PC-9 (cell line): ENCODE results near the gene KRTAP9-9. TPM values are rescaled to one million over a fixed set of nuclear protein-coding genes. Genes with fewer than 3 reads are reported as not detected.

Source experiments
- BruUV-seq: library from RNA; stranded (reverse); fragments of 400-500 nt; replicated peaks from 2 replicates; lab custom pipeline; 2021; lab: Mats Ljungman, UMichigan
- CTCF ChIA-PET: fragments of 300-600 bp; sonication (Branson Sonifier 250); formaldehyde crosslinking; loops from one replicate; lab custom pipeline; 2022; ENCODE audit warnings: antibody characterized with exemption; lab: Charles Lee
- POLR2A ChIA-PET: fragments of 300-600 bp; sonication (Branson Sonifier 250); formaldehyde crosslinking; loops from one replicate; lab custom pipeline; 2022; ENCODE audit warnings: antibody characterized with exemption; ENCODE audit not compliant: unreplicated experiment; lab: Charles Lee
- DNase-seq, 2 experiments: peaks; one replicate each; pipeline versions ENCODE4 v3.0.0 to v3.0.0-alpha.2; 2015 to 2022; ENCODE audit warnings: mixed read lengths in 1 of 2
- H2AFZ ChIP-seq: fragments of 200-600 bp; sonication (generic); 2 replicates; pipeline ENCODE4 v1.8.1; 2017; ENCODE audit warnings: antibody characterized with exemption
- H3F3A ChIP-seq: fragments of 200-600 bp; sonication (generic); 2 replicates; pipeline ENCODE4 v1.8.1; 2017; ENCODE audit warnings: antibody characterized with exemption, mild to moderate bottlenecking, low read depth; ENCODE audit not compliant: insufficient read depth
- H3K27ac ChIP-seq: fragments of 200-600 bp; sonication (generic); 2 replicates; pipeline ENCODE4 v1.6.1; 2016; ENCODE audit warnings: mixed run types
- H3K27me3 ChIP-seq: fragments of 200-600 bp; sonication (generic); 2 replicates; pipeline ENCODE4 v1.6.1; 2016; ENCODE audit warnings: low read depth, mixed run types; ENCODE audit not compliant: insufficient read depth
- H3K36me3 ChIP-seq: fragments of 200-600 bp; sonication (generic); 2 replicates; pipeline ENCODE4 v1.6.1; 2016; ENCODE audit warnings: low read depth, mixed run types
- H3K4me1 ChIP-seq: fragments of 200-600 bp; sonication (generic); replicated peaks from 2 replicates; pipeline ENCODE4 v1.6.1; 2016; ENCODE audit warnings: mixed run types; ENCODE audit not compliant: insufficient read depth
- H3K4me2 ChIP-seq: fragments of 200-600 bp; sonication (generic); 2 replicates; pipeline ENCODE4 v1.6.1; 2017; ENCODE audit warnings: mixed run types
- H3K4me3 ChIP-seq: fragments of 200-600 bp; sonication (generic); 2 replicates; pipeline ENCODE4 v1.6.1; 2016; ENCODE audit warnings: mixed run types
- H3K79me2 ChIP-seq: fragments of 200-600 bp; sonication (generic); 2 replicates; pipeline ENCODE4 v1.6.1; 2017; ENCODE audit warnings: low read depth, mixed run types
- H3K9me2 ChIP-seq: fragments of 200-600 bp; sonication (generic); 2 replicates; pipeline ENCODE4 v1.8.1; 2017; ENCODE audit warnings: mild to moderate bottlenecking; ENCODE audit not compliant: insufficient read depth
- H3K9me3 ChIP-seq: fragments of 200-600 bp; sonication (generic); 2 replicates; pipeline ENCODE4 v1.8.1; 2016; ENCODE audit warnings: low read depth; ENCODE audit not compliant: insufficient read depth
- H4K20me1 ChIP-seq: fragments of 200-600 bp; sonication (generic); 2 replicates; pipeline ENCODE4 v1.8.1; 2017; ENCODE audit not compliant: insufficient read depth
- EZH2 ChIP-seq: fragments of 200-600 bp; sonication (generic); IDR thresholded peaks from 2 replicates; pipeline ENCODE4 v1.8.0; 2017; ENCODE audit warnings: antibody characterized with exemption, low read depth
- intact Hi-C: fragments of 100-400 bp; cut with micrococcal nuclease; formaldehyde crosslinking; loops from one replicate; pipeline ENCODE4 v1.10.0; 2022; ENCODE audit not compliant: unreplicated experiment
- total RNA-seq: library from RNA; stranded (reverse); gene quantifications from 2 replicates; pipeline ENCODE4 v1.2.3, GENCODE V29; 2021
- TF ChIP-seq, protein P1 (sequence below): fragments of 200-600 bp; sonication (generic); conservative IDR thresholded peaks from 2 replicates; pipeline ENCODE4 v1.6.1; 2017; ENCODE audit warnings: mixed run types, antibody characterized with exemption, mild to moderate bottlenecking, moderate library complexity

Gene KRTAP9-9
- total RNA-seq, 1 experiment from 2014 or later, result not detected

DNA sequence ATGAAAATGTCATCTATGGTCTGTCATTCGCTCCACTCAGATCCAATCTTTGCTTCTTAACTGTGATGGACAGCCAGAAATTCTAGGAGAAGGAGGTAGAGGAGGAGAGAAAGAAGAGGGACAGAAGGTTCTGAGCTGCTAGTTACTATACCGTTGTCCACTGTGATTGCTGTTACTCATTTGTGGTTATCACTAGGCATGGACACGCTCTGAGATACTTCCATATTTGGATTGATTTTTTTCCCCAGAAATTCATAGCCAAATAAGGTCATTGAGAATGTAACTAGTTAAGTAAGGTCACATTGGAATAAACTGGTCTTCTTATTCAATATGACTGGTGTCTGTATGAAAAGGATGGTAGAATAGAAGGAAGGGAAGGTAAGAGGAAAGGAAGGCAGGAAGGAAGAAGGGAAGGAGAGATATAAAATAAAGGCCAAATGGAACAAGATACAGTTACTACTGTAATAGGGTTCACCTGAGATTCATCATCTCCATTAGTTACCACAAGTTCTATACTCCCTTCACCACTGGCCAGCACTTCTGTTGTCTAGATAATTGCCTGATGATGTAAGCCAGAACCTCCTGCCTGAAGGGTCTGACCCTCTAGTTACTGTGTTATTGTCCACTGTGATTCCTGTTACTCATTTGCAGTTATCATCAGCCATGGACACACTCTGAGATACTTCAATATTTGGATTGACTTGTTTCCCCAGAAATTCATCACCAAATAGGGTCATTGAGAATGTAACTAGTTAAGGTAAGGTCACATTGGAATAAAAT lies 23.2 kb downstream of the KRTAP9-9 start:
- BruUV-seq, result no TSS peak
- CTCF ChIA-PET, result no interaction called here
- 0 out of 2 replicates have a peak, but pooled peaks cover 2% of the 10 kb centered on the region for H3K9me3 ChIP-seq

DNA sequence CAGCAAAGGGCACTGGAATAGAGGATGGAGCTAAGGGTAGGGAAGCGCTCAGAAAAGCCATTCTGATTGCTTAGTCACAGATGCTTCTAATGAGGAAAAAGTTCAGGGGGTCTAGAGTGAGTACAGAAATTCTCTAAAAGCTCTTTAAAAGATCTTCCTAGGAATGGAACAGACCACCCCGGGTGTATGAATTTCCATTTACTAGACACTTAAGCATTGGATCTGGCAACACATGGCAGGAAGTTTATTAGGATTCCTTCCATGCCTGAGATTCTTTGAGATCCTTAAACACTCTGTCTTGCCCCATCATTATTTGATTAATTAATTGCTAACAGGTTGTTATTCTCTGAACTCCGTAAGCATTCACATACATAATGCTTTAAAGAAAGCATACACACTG lies 28.9 kb downstream of the KRTAP9-9 start:
- no peak for TF ChIP-seq EZH2
- TF ChIP-seq, protein P1, sequence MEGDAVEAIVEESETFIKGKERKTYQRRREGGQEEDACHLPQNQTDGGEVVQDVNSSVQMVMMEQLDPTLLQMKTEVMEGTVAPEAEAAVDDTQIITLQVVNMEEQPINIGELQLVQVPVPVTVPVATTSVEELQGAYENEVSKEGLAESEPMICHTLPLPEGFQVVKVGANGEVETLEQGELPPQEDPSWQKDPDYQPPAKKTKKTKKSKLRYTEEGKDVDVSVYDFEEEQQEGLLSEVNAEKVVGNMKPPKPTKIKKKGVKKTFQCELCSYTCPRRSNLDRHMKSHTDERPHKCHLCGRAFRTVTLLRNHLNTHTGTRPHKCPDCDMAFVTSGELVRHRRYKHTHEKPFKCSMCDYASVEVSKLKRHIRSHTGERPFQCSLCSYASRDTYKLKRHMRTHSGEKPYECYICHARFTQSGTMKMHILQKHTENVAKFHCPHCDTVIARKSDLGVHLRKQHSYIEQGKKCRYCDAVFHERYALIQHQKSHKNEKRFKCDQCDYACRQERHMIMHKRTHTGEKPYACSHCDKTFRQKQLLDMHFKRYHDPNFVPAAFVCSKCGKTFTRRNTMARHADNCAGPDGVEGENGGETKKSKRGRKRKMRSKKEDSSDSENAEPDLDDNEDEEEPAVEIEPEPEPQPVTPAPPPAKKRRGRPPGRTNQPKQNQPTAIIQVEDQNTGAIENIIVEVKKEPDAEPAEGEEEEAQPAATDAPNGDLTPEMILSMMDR, result no peak
- H3K36me3 ChIP-seq, result no peaks in the 10 kb centered on the region
- BruUV-seq, result no TSS peak
- H4K20me1 ChIP-seq, result no peaks in the 10 kb centered on the region
- H3K9me3 ChIP-seq, result 0 out of 2 replicates have a peak, but pooled peaks cover 7% of the 10 kb centered on the region
- POLR2A ChIA-PET, result no interaction called here
- H2AFZ ChIP-seq, result no peak overlapping the region; the same call in 1 of the 2 replicates
- no peak overlapping the region for H3K4me3 ChIP-seq
- H3K79me2 ChIP-seq, result no peaks in the 10 kb centered on the region
- intact Hi-C loops, result no loop called here
- no peak overlapping the region for H3K27ac ChIP-seq
- no peak for DNase-seq
- H3K9me2 ChIP-seq, result no peaks in the 10 kb centered on the region
- H3K27me3 ChIP-seq, result no peaks in the 10 kb centered on the region
- CTCF ChIA-PET, result no interaction called here
- no peak overlapping the region for H3K4me2 ChIP-seq
- H3F3A ChIP-seq, result no peaks in the 10 kb centered on the region
- no peaks in the 10 kb centered on the region; the same call in 1 of the 2 replicates for H3K4me1 ChIP-seq

More for the DNA sequence above, 23.2 kb downstream of the KRTAP9-9 start:
- H3K36me3 ChIP-seq, result no peaks in the 10 kb centered on the region
- intact Hi-C loops, result no loop called here
- POLR2A ChIA-PET, result no interaction called here
- H3F3A ChIP-seq, result no peaks in the 10 kb centered on the region
- no peak overlapping the region for H2AFZ ChIP-seq
- no peaks in the 10 kb centered on the region for H4K20me1 ChIP-seq
- no peak for TF ChIP-seq EZH2
- TF ChIP-seq, protein P1, result no peak
- no peaks in the 10 kb centered on the region for H3K9me2 ChIP-seq
- H3K4me3 ChIP-seq, result no peak overlapping the region
- no peaks in the 10 kb centered on the region for H3K4me1 ChIP-seq
- H3K27me3 ChIP-seq, result no peaks in the 10 kb centered on the region
- H3K79me2 ChIP-seq, result no peaks in the 10 kb centered on the region
- H3K27ac ChIP-seq, result no peak overlapping the region
- H3K4me2 ChIP-seq, result no peak overlapping the region
- no peak for DNase-seq

DNA sequence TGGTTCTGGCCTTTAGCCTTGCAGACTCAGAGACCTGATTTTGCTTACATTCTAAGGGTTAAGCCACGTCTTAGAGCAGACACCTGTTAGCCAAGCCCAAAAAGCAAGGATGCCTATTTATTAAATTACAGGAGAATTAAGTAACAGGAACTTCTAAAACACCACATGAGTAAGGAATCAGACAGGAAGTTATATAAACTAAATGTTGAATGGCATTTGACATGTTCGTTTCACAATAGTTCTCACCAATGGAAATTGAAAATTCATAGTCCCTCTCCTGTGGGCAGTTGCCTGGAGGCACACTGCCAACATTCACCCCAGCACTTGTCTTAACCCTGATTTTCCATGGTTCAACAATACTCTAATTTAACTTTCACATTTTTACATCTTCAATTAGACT lies 29.4 kb downstream of the KRTAP9-9 start:
- DNase-seq, result no peak
- Histone ChIP-seq H3K27me3 (no peaks in the 10 kb centered on the region), H3F3A (no peaks in the 10 kb centered on the region), H4K20me1 (no peaks in the 10 kb centered on the region), H3K4me3 (no peak overlapping the region), H3K79me2 (no peaks in the 10 kb centered on the region), H2AFZ (no peak overlapping the region), H3K9me2 (no peaks in the 10 kb centered on the region), H3K4me1 (no peaks in the 10 kb centered on the region; the same call in 1 of the 2 replicates), H3K36me3 (no peaks in the 10 kb centered on the region), H3K4me2 (no peak overlapping the region), H3K9me3 (0 out of 2 replicates have a peak, but pooled peaks cover 7% of the 10 kb centered on the region), H3K27ac (no peak overlapping the region)
- TF ChIP-seq, protein P1, result no peak
- no peak for TF ChIP-seq EZH2
- ChIA-PET CTCF (no interaction called here), POLR2A (no interaction called here)
- intact Hi-C loops, result no loop called here
- BruUV-seq, result no TSS peak
